ENCODE data around the gene POLA2.
A peak's percentile ranks its signal among the peaks of the same experiment; 100 is the strongest.

POLA2 gene

DNA sequence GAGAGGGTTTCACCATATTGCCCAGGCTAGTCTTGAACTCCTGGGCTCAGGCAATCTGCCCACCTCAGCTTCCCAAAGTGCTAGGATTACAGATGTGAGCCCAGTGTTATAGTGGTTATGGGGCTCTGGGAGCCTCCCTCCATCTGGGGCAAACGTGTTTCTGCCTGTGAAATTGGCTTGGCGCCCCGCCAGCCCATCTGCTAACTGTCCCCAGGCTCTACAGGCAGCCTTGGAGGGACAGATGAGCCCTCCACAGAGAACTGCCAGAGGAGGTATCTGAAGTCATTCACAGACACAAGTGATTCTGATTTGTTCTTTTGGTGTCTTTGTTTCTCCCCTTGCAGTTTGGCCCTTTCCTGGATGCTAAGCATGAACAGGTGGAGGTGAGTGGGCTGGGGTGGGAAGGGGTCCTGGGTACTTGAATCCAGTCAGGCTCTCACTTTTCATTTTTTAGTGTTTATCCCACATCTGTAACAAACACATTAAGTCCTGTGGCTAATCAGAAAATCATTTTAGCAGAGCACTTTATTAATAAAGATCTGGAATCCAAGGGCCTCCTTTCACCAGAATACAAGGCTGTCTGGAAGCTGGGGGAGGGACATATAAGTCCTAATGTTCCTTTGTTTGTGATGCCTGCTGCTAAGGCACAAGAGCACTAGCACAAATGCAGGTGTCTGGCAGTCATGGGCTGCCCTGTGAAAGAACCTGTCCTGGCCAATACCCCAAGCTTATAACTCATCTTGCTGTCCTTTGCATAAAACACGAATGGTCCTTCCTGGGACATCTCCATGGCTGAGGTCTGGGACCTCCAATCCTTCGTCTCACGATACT lies 27.2 kb downstream of the POLA2 start:
- DNase-seq: peak; percentile 48 to 53

GRCh38 chr11:65290448-65291165 lies 28.8 kb downstream of the POLA2 start:
- DNase-seq: no peak

- no peak for DNase-seq
Observed at GRCh38 chr11:65291613-65292012, 29.9 kb downstream of the POLA2 start.

- no peak for DNase-seq
Observed at GRCh38 chr11:65292890-65293289, 31.1 kb downstream of the POLA2 start.

- no peak for DNase-seq
Observed at GRCh38 chr11:65293909-65294381, 32.2 kb downstream of the POLA2 start.

DNA sequence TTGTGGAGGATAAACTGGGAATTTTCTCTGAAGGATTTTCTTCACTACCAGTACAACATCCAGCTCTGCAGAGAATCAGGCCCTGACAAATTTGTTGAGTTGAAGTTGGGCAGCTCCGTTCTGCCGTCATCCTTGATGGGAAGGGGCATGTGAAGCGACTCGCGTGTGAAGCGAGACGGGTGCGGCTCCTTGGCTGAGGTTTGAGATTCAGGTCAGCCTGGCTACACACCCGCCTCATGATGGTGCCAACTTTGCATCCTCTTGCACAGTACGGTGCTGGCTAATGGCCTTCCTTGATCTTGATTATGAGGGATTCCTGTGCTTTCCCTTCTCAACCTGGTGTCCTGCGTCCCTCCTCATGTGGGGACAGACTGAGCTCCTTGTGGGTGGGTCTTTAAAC lies 33.2 kb downstream of the POLA2 start:
- DNase-seq: no peak

GRCh38 chr11:65295571-65296341 lies 34.0 kb downstream of the POLA2 start:
- no peak for DNase-seq

DNA sequence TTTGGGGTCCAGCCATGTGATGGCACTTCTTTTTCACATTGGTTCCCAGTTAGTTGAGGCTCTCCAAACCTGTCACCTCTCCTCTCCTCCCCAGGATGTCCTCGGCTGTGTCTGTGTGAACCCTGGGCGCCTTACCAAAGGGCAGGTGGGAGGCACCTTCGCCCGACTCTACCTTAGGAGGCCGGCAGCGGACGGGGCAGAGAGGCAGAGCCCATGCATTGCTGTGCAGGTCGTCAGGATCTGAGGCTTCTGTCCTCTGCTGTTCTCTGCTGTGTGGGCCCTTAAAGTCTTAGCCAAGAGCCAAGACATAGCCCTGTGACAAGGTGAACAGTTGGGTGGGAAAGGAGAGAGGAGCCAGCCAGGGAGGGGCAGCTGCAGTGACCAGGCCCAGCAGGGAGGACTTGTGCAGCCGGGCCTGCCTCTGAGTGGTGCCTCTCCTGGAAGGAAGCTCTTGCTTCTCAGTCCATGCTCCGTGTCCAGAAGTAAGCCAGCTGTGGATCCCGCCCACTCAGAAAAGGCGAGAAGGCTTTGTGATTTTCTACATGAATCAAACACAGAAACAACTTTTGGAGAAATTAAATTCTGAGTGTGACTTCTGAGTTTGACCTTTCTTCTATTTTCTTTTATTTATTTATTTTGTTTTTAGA lies 35.4 kb downstream of the POLA2 start:
- no peak for DNase-seq

DNA sequence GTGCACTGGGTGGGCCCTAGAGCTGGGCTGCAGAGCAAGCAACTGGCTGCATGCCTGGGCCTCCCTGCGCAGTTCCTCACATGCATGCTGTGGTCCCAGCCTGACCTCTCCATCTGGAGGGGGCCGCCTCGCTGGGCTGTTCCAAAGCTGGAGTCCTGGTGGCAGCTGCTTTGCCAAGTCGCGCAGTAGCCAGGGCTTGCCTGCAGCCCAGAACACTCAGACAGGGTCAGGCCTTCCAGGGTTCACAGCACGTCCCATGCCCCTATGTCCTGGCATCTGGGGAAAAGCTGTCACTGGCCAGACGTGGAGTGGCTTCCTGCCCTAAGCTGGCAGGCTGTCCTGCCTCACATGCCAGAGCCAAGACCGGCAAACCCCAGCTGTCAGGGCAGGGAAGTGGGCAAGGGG lies 36.4 kb downstream of the POLA2 start:
- DNase-seq: no peak

- DNase-seq: no peak
Observed at GRCh38 chr11:65298655-65299179, 37.0 kb downstream of the POLA2 start.

GRCh38 chr11:65300621-65301275 lies 39.0 kb downstream of the POLA2 start:
- DNase-seq: no peak

GRCh38 chr11:65301491-65302329 lies 39.9 kb downstream of the POLA2 start:
- DNase-seq: no peak

- no peak for DNase-seq
Observed at GRCh38 chr11:65303555-65303954, 41.8 kb downstream of the POLA2 start.

- no peak for DNase-seq
Observed at GRCh38 chr11:65304110-65304509, 42.3 kb downstream of the POLA2 start.

DNA sequence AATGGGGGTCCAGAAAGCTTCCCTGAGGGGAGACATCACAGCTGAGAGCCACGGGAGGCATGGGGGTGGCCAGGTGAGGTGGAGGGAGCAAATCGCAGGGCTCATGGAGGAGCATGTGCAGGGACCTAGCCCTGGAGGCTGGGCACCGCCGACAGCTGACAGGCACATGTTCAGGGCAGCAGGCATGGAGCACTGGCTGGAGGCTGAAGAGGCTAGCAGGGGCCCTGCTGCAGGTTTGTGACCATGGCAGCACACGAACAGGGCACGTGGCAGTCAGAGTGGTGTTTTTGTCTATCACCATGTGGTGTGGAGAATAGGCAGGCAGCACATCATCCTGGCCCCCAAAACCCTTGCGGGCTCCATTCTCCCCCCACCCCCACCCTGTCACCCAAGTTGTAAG lies 42.9 kb downstream of the POLA2 start:
- DNase-seq: no peak

DNA sequence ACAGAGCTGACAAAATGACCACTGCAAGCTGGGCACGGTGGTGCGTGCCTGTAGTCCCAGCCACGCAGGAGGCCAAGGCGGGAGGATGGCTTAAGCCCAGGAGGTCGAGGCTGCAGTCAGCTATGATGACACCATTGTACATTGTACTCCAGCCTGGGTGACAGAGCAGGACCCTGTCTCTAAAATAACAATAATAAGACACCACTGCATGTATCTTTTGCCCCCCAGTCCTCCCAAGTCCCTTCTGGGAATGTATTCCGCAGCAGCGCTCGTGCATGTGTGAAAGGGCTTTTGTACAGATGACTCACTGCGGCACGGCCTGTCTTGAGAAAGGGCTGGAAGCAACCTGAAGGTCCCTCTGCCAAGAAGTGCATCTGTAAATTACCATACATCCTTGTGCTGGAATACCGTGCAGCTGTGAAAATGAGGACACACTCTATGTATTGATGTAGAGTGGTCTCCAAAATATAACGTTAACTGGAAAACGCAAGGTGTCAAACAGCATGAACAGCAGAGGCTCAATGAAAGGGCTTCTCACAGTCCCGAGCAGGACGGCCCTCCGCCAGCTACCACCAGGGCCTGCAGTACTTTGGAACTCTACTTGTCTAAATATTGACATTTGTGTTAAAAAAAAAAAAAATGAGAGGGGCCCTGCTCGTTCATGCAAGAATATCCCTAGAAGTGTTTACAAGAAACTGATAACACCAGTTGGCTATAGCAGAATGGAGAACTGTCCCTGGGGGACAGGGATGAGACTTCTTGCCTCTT lies 43.9 kb downstream of the POLA2 start:
- DNase-seq: no peak

DNA sequence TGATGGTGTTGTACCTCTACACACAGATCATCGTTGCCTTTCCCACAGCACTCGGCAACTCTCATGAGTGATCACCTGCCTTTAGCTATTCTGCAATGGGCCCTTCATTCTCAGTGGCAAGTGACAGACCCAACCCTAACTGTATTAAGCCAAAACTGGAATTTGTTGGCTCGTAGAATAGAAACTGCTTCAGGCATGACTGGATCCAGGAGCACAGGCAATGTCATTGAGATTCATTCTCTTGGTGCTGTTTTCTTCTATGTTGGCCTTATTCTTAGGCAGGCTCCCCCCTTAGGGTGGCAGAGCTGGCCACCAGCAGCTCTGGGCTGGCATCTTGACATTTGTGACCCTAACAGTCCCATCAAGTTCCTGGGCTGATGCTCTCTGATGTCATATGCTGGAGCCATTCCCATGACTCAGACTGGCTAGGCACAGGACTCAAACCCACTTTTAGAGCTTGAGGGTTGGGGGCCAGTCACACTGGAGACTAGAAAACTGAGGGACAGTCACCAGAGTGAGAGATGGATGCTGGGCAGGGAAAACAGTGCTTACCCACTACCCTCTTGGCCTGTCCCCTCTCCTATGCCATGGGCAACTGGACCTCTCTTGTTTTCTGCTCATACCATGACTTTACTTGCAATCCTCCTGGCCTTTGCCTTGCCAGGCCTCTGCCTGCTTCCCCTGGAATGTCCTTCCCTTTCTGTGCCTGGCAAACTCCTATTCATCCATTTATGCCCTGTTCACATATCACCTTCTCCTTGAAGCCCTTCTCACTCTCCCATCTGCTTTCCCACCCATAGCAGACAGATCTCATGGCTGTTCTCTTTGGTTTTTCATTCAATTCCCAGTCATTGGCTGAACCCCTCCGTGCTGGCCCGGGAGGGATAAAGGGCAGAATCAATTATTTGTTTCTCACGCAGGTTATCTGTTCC lies 45.8 kb downstream of the POLA2 start:
- no peak for DNase-seq

GRCh38 chr11:65308281-65308891 lies 46.6 kb downstream of the POLA2 start:
- DNase-seq: no peak

DNA sequence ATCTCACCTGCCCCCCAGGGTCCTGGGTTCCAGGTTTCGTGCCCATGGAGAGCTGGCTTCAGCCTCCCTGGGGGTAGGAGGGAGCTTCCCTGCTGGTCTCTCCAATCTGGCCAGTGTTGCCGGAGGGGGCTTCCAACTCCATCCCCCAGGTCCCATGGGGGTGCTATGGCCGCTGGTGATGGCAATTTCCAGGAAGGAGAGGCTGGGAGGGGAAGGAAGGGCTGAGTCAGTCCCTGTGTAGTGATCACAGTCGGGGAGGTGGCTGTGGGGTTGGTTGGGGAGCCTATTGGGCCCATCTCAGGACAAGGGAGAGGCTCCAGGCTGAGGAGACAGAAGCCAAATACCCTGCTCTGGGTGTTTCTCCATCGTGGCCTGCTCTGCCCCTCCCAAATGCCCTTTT lies 47.2 kb downstream of the POLA2 start:
- DNase-seq: no peak

Measured in NCI-H2081 (cell line).